ENCODE measurements around the gene CIT.

Gene CIT

DNA sequence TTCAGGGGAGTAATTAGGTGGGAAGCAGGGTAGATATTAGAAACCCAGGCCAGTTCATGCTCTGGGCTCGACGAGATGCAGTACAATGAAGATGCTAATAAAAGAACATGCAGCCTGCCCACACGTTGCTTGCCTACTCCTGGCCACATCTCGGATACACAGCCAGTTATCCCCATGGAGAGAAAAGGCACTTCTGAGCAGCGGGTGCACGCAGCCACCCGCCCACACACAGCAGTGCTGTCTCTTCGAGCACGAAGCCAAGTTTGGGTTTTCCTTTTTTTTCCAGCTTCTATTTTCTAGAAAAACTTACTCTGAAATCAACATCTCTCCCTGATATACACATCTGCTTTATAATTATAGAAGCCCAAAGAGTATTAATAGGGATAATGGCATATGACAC is 85.7 kb downstream of the CIT start:
- H3K4me3 ChIP-seq (ENCODE audit: low read depth, low read length): no peak overlapping the region
- TF ChIP-seq, protein P1, sequence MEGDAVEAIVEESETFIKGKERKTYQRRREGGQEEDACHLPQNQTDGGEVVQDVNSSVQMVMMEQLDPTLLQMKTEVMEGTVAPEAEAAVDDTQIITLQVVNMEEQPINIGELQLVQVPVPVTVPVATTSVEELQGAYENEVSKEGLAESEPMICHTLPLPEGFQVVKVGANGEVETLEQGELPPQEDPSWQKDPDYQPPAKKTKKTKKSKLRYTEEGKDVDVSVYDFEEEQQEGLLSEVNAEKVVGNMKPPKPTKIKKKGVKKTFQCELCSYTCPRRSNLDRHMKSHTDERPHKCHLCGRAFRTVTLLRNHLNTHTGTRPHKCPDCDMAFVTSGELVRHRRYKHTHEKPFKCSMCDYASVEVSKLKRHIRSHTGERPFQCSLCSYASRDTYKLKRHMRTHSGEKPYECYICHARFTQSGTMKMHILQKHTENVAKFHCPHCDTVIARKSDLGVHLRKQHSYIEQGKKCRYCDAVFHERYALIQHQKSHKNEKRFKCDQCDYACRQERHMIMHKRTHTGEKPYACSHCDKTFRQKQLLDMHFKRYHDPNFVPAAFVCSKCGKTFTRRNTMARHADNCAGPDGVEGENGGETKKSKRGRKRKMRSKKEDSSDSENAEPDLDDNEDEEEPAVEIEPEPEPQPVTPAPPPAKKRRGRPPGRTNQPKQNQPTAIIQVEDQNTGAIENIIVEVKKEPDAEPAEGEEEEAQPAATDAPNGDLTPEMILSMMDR (IDR thresholded peaks at IDR 0.05; ENCODE audit: borderline replicate concordance, insufficient read depth, low read depth, low read length): no peak

GRCh38 chr12:119788786-119789185 is 88.3 kb downstream of the CIT start:
- TF ChIP-seq, protein P1 (IDR thresholded peaks at IDR 0.05; ENCODE audit: borderline replicate concordance, insufficient read depth, low read depth, low read length): no peak
- no peak overlapping the region for H3K4me3 ChIP-seq (ENCODE audit: low read depth, low read length)

- TF ChIP-seq, protein P1 (IDR thresholded peaks at IDR 0.05; ENCODE audit: borderline replicate concordance, insufficient read depth, low read depth, low read length): no peak
- no peak overlapping the region for H3K4me3 ChIP-seq (ENCODE audit: low read depth, low read length)
Measured at GRCh38 chr12:119786539-119786938, 90.6 kb downstream of the CIT start.

- no peak overlapping the region for H3K4me3 ChIP-seq (ENCODE audit: low read depth, low read length)
- TF ChIP-seq, protein P1 (IDR thresholded peaks at IDR 0.05; ENCODE audit: borderline replicate concordance, insufficient read depth, low read depth, low read length): no peak
Measured at GRCh38 chr12:119784673-119785072, 92.4 kb downstream of the CIT start.

- TF ChIP-seq, protein P1 (IDR thresholded peaks at IDR 0.05; ENCODE audit: borderline replicate concordance, insufficient read depth, low read depth, low read length): no peak
Measured at GRCh38 chr12:119783787-119784186, 93.3 kb downstream of the CIT start.

GRCh38 chr12:119781804-119782203 is 95.3 kb downstream of the CIT start:
- TF ChIP-seq, protein P1 (IDR thresholded peaks at IDR 0.05; ENCODE audit: borderline replicate concordance, insufficient read depth, low read depth, low read length): no peak

More at GRCh38 chr12:119783787-119784186, 93.3 kb downstream of the CIT start:
- H3K4me3 ChIP-seq (ENCODE audit: low read depth, low read length): no peak overlapping the region

GRCh38 chr12:119780786-119781434 is 96.2 kb downstream of the CIT start:
- H3K4me3 ChIP-seq (ENCODE audit: low read depth, low read length): no peak overlapping the region
- TF ChIP-seq, protein P1 (IDR thresholded peaks at IDR 0.05; ENCODE audit: borderline replicate concordance, insufficient read depth, low read depth, low read length): peak; percentile 50; the same call in 1 of the 2 replicates

More at GRCh38 chr12:119781804-119782203, 95.3 kb downstream of the CIT start:
- no peak overlapping the region for H3K4me3 ChIP-seq (ENCODE audit: low read depth, low read length)

All from GM12875 (cell line).